HG03196 (cell line): ENCODE results near the gene ANXA11.
"Not testable (repeated sequence)": the region's sequence is repeated elsewhere in the genome, so short reads cannot be mapped to it uniquely, and the experiment has no call there.

Source experiments
- ATAC-seq: cut with Tn5 transposase; IDR thresholded peaks from one replicate; pipeline ENCODE4 v1.9.1; 2021; ENCODE audit not compliant: unreplicated experiment

Gene ANXA11

DNA sequence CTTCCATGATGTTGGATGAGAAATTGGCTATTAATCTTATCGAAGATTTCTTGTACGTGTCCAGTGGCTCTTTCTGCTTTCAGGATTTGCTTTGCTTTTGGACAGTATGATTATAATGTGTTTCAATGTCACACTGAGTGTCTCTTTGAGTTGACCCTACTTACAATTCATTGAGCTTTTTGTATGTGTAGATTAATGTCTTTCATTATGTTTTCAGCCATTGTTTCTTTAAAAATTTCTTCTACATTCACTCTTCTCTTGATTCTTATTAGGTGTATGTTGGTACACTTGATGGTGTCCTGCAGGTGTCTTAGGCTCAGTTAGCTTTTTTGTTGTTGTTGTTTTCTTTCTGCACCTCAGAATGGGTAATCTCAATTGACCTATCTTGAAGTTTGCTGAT, 56.2 kb downstream of the ANXA11 start:
- ATAC-seq = no peak

- no peak for ATAC-seq
These were observed 57.1 kb downstream of the ANXA11 start for GRCh38 chr10:80148166-80148805.

DNA sequence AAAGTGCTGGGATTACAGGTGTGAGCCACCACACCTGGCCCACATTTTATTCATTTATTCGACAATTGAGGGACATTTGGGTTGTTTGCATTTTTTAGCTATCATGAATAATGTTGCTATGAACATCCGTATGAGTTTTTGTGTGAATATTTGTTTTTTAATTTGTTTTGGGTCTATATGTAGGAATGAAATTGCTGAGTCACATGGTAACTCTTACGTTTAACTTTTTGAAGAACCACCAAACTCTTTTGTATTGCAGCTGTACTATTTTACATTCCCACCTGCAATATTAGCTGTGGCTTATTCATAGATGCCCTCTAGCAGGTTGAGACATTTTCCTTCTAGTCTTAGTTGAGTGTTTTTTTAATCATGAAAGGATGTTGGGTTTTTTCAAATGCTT, 58.4 kb downstream of the ANXA11 start:
- ATAC-seq = no peak

DNA sequence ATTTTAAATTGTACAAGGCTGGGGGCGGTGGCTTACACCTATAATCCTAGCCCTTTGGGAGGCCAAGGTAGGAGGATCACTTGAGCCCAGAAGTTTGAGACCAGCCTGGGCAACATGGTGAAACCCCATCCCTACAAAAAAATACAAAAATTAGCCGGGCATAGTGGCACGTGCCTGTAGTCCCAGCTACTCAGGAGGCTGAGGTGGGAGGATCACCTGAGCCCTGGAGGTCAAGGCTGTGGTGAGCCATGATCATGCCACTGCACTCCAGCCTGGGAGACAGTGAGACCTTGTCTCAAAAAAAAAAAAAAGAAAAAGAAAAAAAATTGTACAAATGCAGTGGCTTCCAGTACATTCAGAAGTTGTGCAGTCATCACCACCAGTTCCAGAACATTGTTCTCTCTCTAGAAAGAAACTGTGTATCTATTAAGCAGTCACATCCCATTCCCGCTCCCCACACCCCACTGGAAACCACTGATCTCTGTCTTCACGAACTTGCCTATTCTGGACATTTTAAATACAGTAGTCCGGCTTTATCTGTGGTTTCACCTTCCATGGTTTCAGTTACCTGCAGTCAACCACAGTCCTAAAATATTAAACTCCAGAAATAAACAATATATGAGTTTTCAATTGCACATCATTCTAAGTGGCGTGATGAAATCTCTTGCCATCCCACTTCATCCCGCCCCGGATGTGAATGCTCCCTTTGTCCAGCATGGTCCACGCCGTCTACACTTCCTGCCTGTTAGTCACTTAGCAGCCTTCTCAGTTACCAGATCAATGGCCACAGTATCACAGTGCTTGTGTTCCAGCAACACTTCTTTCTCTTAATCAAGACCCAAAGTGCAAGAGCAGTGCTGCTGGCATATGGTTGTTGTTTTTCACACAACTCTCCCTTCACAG, 59.7 kb downstream of the ANXA11 start:
- ATAC-seq = not testable (repeated sequence)

GRCh38 chr10:80144696-80145131, 60.6 kb downstream of the ANXA11 start:
- peak; percentile 42 for ATAC-seq

DNA sequence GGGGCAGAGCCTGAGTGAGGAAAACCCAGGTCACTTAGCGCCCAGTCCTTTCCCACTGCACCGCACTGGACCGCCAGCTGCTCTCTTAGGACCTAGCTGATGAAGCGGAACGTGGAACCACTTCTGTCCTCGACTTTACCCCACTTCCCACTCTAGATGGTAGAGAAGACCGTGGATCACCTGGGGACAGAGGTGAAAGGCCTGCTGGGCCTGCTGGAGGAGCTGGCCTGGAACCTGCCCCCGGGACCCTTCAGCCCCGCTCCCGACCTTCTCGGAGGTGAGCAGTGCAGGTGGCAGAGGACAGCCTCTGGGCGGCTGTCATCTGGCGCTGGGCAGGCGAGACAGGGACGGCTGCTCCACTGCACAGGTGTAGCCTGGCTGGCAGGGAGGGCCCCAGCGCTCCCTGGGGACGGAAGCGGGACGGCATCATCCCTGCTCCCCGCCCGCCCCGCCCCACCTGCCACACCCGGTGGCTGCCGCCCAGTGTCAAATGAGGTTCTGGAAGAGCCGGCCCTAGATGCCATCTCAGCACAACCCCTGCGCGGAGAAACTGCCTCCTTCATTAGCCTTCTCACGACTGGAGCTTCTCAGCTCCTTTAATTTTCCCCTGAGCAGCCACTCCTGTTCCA, 61.2 kb downstream of the ANXA11 start:
- ATAC-seq = peak; percentile 58

GRCh38 chr10:80141696-80142460, 63.5 kb downstream of the ANXA11 start:
- ATAC-seq = no peak

DNA sequence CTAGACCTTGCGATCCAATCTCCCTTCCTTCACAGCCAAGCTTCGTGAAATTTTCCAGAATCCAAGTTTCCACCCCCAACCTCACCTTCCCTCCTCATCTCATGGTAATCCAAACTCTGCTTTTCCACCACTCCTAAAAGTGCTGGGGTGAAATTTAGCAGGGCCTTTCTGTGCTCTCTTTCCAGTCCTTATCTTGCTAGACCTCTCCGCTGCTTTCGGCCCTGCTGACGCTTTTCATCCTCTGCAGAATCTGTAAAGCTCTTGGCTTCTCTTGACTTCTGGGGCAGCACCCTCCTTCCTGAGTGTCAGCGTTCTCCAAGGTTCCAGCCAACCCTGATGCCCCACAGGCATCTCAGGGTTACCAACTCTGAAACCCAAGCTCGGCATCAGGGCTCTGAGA, 65.1 kb downstream of the ANXA11 start:
- no peak for ATAC-seq

DNA sequence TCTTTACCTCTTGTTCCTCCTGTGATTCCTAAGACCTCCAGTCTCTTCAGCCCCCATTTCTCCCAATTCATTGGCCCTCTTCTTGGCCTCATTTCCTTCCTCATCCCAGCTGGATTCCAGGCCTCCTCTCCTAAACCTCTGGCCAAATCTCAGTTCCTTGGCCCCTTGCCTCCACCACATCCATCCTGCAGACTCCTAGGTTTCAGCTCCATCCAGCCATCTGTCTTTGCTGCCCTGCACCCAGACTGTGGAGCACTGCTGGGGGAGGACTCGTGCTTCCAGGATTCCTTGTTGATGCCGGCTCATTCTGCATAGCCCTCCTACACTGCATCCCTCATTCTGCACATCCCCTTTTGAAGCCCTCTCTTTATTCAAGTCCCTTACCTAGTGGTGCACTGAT, 66.1 kb downstream of the ANXA11 start:
- no peak for ATAC-seq

DNA sequence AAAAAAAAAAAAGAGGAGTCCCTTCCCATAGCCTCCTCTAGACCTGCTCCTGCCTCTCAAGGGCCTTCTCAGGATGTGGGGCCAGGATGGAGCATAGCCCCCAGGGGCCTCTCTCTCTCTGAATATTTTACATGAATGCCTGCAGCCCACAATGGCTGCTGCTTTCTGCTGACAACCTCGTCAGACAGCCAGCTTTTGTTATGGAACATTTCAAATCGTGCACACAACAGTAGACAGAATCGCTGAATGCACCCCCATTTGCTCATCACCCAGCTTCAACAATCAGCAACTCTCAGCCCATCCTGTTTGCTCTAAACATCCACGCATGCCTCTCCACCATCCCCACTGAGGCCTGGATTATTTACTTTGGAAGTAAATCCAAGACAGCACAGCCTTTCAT, 67.4 kb downstream of the ANXA11 start:
- no peak for ATAC-seq

DNA sequence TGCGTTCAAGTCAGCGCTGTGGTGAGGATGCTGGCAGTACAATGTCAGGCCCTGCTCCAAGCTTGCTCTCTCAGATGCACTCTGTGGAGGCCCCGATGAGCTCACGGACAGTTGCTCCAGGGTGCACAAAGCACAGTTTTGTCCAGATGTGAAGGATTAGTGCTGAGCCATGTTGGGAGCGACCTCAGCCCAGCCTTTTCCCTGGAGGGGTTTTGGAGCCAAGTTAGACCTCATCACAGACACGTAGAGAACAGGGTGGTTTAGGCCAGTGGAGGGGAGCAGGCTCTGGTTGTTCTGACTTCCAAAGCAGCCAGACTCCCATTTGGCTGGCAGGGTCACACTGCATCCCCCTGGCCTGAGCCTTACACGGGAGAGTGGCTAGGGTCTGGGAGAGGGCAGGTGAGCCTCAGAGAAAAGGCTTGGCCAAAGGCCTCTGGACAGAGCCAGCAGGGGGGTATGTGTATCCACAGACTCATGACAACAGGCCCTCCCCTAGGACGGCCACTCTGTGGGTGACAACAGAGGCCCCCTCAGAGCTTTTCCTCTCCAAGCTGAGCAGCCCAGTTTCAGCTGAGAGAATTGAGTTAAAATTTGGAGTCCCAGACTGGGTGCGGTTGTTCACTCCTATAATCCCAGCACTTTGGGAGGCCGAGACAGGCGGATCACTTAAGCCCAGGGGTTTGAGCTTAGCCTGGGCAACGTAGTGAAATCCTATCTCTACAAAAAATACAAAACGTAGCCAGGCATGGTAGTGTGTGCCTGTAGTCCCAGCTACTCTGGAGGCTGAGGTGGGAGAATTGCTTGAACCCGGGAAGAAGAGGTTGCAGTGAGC, 68.1 kb downstream of the ANXA11 start:
- ATAC-seq = no peak

- ATAC-seq = no peak
These were observed 69.2 kb downstream of the ANXA11 start for GRCh38 chr10:80136134-80136571.

- not testable (repeated sequence) for ATAC-seq
These were observed 71.7 kb downstream of the ANXA11 start for GRCh38 chr10:80133687-80134086.

DNA sequence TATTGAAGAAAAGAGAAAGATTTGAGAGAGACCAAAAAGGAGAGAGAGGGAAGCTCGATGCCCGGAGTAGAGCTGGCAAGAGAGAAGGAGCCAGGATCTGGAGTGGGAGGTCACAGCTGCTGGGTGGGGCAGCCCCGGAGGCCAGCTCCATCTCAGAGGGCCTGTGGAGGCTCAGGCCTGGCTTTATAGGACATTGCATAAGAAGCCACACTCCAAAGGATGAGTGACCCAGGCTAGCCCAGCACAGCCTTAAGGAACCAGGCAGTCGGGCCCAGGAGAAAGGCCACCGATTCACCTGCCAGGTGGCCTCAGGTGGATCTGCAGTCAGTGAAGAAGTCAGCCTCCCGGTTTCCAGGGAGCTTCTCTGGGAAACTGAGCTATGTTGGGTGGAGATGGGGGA, 72.1 kb downstream of the ANXA11 start:
- ATAC-seq = no peak

- ATAC-seq = no peak
These were observed 72.8 kb downstream of the ANXA11 start, which contains the start of gene PLAC9 for GRCh38 chr10:80132299-80133139. Gene PLAC9 (plus strand): TSS chr10:80132730. CDS start chr10:80132763, 33 bp downstream.

DNA sequence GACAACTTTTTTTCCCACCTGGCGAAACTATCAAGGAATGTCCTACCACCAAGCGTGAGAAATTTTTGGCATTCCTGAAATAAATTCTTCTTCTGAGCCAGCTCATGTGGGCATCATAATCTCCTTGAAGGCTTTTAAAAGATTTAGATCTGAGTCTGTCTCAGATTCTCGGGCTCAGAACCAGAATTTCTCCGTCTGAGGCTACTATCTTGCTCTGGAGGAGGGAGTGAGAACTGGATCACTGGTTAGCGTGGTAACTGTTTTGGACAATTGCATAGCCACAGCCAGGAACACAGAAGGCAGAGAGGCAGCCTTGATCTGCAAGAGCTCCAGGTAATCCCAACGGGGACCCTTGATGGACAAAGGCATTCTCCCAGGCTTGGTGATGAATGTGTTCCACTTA, 73.8 kb downstream of the ANXA11 start:
- ATAC-seq = no peak

- no peak for ATAC-seq
These were observed 78.5 kb downstream of the ANXA11 start for GRCh38 chr10:80126876-80127275.

DNA sequence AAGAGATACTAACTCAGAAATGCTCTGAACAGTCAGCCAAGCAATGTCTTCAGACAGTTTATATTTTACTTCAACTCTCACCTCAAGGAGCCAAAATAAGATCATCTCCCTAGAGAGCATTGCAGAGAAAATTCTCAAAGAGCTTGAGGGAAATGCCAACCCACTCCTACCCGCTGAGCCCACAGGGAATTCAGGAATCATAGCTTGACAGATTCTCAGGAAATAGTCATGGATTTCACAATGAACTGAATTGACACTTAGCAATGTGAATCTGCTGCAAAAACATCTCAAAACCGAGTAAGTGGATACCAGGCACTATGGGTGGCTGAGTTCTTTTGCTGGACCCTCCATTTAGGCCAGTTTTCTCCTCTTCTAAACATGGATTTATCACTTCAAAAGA, 82.6 kb downstream of the ANXA11 start:
- ATAC-seq = no peak

DNA sequence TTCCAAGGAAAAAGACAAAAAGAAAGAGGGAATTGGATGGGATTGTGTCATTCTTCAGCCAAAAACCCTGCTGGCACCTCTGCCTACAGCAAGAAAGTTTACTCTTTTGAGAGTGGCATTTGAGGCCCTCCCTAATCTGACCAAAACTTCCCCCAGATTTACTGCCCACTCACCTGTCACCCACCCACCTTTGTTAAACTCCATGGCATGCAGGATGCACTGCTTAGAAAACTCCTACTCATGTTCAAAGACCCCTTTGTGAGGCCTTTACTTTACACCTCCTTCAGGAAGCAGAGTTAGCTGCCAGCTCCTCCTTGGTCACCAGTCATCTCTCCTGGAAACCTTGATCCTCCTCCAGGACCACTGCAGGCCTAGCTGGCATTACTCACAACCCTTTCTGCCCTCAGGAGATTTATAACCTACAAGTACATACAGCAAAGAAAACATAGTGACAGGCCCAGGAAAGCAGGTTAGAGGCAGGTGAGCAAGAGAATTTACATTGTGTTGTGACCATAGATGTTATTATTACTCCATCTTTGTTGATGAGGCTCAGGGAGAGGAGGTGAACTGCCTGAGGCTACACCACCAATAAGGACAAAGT, 83.1 kb downstream of the ANXA11 start:
- ATAC-seq = no peak
